Lower lobe of right lung (tissue), 2 donors: ENCODE results near the gene SPTAN1. TPM values are rescaled to one million over a fixed set of nuclear protein-coding genes. Genes with fewer than 3 reads are reported as not detected.

ENCODE experiments used
- ATAC-seq, 2 donors: fragments of 200-7000 bp; cut with Tn5 transposase; one replicate each; pipeline ENCODE4 v1.9.1; 2020 to 2022; ENCODE audit warnings: mild to moderate bottlenecking in 2 of 2, moderate library complexity in 2 of 2
- DNase-seq: peaks from one replicate; pipeline ENCODE4 v3.0.0-alpha.2; 2020
- H3K27ac ChIP-seq: fragments of 200-600 bp; one replicate; pipeline ENCODE4 v1.8.0; 2022
- H3K27me3 ChIP-seq: fragments of 200-600 bp; one replicate; pipeline ENCODE4 v1.8.0; 2022; ENCODE audit warnings: low read depth
- H3K36me3 ChIP-seq: fragments of 200-600 bp; one replicate; pipeline ENCODE4 v1.8.0; 2022; ENCODE audit warnings: mild to moderate bottlenecking
- H3K4me1 ChIP-seq: fragments of 200-600 bp; one replicate; pipeline ENCODE4 v1.8.0; 2022
- H3K4me3 ChIP-seq: fragments of 200-600 bp; one replicate; pipeline ENCODE4 v1.8.0; 2022; ENCODE audit warnings: mild to moderate bottlenecking
- H3K9me3 ChIP-seq: fragments of 200-600 bp; one replicate; pipeline ENCODE4 v1.8.0; 2022
- intact Hi-C: fragments of 100-400 bp; cut with DNase I; formaldehyde crosslinking; loops from one replicate; pipeline ENCODE4 v1.11.0; 2022
- total RNA-seq: library from RNA; stranded (reverse); fragmentation: NEBNext Ultra II Directional; extraction: Animal tissue kit (Norgen Biotek cat#: 25700); gene quantifications from one replicate; pipeline ENCODE4 v1.2.1, GENCODE V29; 2021
- TF ChIP-seq, protein P1 (sequence below): fragments of 200-600 bp; IDR thresholded peaks from one replicate; pipeline ENCODE4 v1.8.0; 2022; ENCODE audit warnings: antibody characterized with exemption, mild to moderate bottlenecking
- donor health status: DM: no; HTN: yes; CAD: no; lungs with severe emphysema.

SPTAN1 gene
- total RNA-seq, 1 donor from 2014 or later = 305 TPM

DNA sequence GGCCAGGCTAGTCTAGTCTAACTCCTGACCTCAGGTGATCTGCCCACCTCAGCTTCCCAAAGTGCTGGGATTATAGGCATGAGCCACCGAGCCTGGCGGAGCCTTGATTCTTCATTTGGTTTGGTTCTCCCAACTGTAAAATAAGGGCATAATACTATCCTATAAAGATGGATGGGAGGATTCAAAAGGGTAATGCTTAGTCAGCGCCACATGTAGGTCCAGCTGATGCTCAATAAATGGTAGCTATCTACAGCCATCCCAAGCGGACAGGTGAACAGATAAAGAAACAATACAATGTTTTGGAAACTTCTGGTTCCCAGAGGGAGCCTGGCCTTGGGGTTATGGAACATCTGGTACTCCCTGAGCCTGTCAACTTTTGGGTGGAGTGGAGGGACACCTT is 123.0 kb downstream of the SPTAN1 start:
- no peaks in the 10 kb centered on the region for H3K9me3 ChIP-seq
- H3K4me3 ChIP-seq = no peak overlapping the region
- H3K27me3 ChIP-seq = no peaks in the 10 kb centered on the region
- TF ChIP-seq, protein P1, sequence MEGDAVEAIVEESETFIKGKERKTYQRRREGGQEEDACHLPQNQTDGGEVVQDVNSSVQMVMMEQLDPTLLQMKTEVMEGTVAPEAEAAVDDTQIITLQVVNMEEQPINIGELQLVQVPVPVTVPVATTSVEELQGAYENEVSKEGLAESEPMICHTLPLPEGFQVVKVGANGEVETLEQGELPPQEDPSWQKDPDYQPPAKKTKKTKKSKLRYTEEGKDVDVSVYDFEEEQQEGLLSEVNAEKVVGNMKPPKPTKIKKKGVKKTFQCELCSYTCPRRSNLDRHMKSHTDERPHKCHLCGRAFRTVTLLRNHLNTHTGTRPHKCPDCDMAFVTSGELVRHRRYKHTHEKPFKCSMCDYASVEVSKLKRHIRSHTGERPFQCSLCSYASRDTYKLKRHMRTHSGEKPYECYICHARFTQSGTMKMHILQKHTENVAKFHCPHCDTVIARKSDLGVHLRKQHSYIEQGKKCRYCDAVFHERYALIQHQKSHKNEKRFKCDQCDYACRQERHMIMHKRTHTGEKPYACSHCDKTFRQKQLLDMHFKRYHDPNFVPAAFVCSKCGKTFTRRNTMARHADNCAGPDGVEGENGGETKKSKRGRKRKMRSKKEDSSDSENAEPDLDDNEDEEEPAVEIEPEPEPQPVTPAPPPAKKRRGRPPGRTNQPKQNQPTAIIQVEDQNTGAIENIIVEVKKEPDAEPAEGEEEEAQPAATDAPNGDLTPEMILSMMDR = no peak
- intact Hi-C loops = no loop called here
- H3K27ac ChIP-seq = no peak overlapping the region
- no peak for ATAC-seq
- H3K4me1 ChIP-seq = no peaks in the 10 kb centered on the region
- peaks cover 5% of the 10 kb centered on the region for H3K36me3 ChIP-seq
- DNase-seq = no peak

DNA sequence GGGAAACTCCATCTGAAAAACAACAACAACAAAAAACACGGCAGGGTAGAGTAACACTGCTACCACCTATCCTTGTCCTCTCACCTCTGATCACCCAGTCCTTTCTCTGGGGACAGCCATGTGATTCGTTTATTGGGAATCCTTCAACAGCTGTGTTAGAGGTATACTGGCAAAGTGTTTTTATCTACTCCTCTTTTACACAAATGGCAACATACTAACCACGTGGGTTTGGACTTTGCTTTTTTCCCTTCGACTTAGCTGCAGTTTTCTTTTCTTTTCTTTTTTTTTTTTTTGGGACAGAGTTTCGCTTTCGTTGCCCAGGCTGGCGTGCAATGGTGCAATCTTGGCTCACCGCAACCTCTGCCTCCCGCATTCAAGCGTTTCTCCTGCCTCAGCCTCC is 125.4 kb downstream of the SPTAN1 start:
- ATAC-seq (no peak), DNase-seq (peak; percentile 6)
- no peaks in the 10 kb centered on the region for H3K27me3 ChIP-seq
- intact Hi-C loops = no loop called here
- H3K4me3 ChIP-seq = no peak overlapping the region
- H3K36me3 ChIP-seq = peaks cover 5% of the 10 kb centered on the region
- no peaks in the 10 kb centered on the region for H3K9me3 ChIP-seq
- no peak overlapping the region for H3K27ac ChIP-seq
- peaks cover 5% of the 10 kb centered on the region for H3K4me1 ChIP-seq
- TF ChIP-seq, protein P1 = no peak

Other genes starting within 250 kb of the SPTAN1 start
- 18.1 TPM for gene TRUB2, start 230.1 kb upstream of the SPTAN1 start, total RNA-seq
- 35.9 TPM for gene COQ4, start 229.7 kb upstream of the SPTAN1 start, total RNA-seq
- 19.5 TPM for gene SLC27A4, start 212.1 kb upstream of the SPTAN1 start, total RNA-seq
- gene URM1, start 181.2 kb upstream of the SPTAN1 start, total RNA-seq = 49.0 TPM
- gene CERCAM, start 131.7 kb upstream of the SPTAN1 start, total RNA-seq = 11.2 TPM
- 20.3 TPM for gene ODF2, start 96.6 kb upstream of the SPTAN1 start, total RNA-seq
- gene GLE1, start 47.9 kb upstream of the SPTAN1 start, total RNA-seq = 24.5 TPM
- gene DYNC2I2, start 104.3 kb downstream of the SPTAN1 start, total RNA-seq = 37.3 TPM
- gene SET, start 136.6 kb downstream of the SPTAN1 start, total RNA-seq = 197 TPM
- 11.1 TPM for gene PKN3, start 149.9 kb downstream of the SPTAN1 start, total RNA-seq
- gene ZDHHC12, start 171.5 kb downstream of the SPTAN1 start, total RNA-seq = 29.4 TPM
- gene ZER1, start 219.3 kb downstream of the SPTAN1 start, total RNA-seq = 45.5 TPM
- gene TBC1D13, start 234.7 kb downstream of the SPTAN1 start, total RNA-seq = 25.6 TPM